ENCODE data around the gene GADD45GIP1.
A peak's percentile ranks its signal among the peaks of the same experiment; 100 is the strongest.

The GADD45GIP1 gene

DNA sequence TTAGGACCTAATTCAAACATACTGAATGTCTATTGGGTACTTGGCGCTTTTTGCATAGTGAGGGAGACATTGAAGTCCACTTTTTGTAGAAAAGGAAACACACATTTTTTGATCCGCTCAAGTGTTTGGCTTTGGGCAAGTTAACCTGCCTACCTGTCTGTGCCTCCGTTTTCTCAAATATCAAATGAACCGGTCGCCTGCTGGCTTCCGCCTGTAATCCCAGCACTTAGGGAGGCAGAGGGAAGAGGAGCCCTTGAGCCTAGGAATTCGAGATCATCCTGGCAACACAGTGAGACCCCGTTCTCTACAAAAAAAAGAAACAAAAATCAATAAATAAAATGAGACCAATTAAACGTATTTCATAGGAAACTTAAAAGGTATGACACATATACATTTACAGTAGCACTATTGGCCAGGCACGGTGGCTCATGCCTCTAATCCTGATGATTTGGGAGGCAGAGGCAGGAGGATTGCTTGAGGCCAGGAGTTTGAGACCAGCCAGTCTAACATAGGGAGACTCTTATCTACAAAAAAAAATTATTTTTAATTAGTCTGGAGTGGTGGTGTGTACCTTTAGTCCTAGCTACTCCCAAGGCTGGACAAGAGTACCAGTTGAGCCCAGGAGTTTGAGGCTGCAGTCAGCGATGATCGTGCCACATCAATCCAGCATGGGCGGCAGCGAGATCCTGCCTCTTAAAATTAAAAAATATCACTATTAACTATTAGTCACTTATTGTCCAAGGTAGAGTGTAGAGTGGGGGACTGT lies 10.1 kb downstream of the GADD45GIP1 start:
- H3K27me3 ChIP-seq (ENCODE audit: insufficient read depth, low read length), result no peaks in the 10 kb centered on the region
- H4K20me1 ChIP-seq (ENCODE audit: insufficient read depth, low read length), result no peaks in the 10 kb centered on the region
- peak overlapping the region; percentile 97 for H3K4me3 ChIP-seq (ENCODE audit: low read depth, low read length, poor library complexity, severe bottlenecking)
- no peak overlapping the region for H2AFZ ChIP-seq (ENCODE audit: low read length)
- H3F3A ChIP-seq (ENCODE audit: insufficient read depth, low read length), result peaks cover 8% of the 10 kb centered on the region
- TF ChIP-seq EZH2 (IDR thresholded peaks at IDR 0.05; ENCODE audit: borderline replicate concordance, low read length), result no peak
- TF ChIP-seq, protein P1, sequence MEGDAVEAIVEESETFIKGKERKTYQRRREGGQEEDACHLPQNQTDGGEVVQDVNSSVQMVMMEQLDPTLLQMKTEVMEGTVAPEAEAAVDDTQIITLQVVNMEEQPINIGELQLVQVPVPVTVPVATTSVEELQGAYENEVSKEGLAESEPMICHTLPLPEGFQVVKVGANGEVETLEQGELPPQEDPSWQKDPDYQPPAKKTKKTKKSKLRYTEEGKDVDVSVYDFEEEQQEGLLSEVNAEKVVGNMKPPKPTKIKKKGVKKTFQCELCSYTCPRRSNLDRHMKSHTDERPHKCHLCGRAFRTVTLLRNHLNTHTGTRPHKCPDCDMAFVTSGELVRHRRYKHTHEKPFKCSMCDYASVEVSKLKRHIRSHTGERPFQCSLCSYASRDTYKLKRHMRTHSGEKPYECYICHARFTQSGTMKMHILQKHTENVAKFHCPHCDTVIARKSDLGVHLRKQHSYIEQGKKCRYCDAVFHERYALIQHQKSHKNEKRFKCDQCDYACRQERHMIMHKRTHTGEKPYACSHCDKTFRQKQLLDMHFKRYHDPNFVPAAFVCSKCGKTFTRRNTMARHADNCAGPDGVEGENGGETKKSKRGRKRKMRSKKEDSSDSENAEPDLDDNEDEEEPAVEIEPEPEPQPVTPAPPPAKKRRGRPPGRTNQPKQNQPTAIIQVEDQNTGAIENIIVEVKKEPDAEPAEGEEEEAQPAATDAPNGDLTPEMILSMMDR (IDR thresholded peaks at IDR 0.05; ENCODE audit: low read length), result no peak
- H3K79me2 ChIP-seq (ENCODE audit: insufficient read depth, low read length), result peaks cover 18% of the 10 kb centered on the region
- H3K4me2 ChIP-seq (ENCODE audit: low read length), result peak overlapping the region; percentile 90
- no peaks in the 10 kb centered on the region for H3K9me2 ChIP-seq (ENCODE audit: low read depth, low read length)
- peaks cover 87% of the 10 kb centered on the region for H3K36me3 ChIP-seq (ENCODE audit: insufficient read depth, low read length)
- peak overlapping the region; percentile 99 for H3K9ac ChIP-seq (ENCODE audit: low read length)
- H3K4me1 ChIP-seq (ENCODE audit: insufficient read depth, low read length, severe bottlenecking), result peaks cover 41% of the 10 kb centered on the region
- H3K27ac ChIP-seq (ENCODE audit: low read depth, low read length, poor library complexity, severe bottlenecking), result peak overlapping the region; percentile 65
- no peaks in the 10 kb centered on the region for H3K9me3 ChIP-seq (ENCODE audit: low read length)

DNA sequence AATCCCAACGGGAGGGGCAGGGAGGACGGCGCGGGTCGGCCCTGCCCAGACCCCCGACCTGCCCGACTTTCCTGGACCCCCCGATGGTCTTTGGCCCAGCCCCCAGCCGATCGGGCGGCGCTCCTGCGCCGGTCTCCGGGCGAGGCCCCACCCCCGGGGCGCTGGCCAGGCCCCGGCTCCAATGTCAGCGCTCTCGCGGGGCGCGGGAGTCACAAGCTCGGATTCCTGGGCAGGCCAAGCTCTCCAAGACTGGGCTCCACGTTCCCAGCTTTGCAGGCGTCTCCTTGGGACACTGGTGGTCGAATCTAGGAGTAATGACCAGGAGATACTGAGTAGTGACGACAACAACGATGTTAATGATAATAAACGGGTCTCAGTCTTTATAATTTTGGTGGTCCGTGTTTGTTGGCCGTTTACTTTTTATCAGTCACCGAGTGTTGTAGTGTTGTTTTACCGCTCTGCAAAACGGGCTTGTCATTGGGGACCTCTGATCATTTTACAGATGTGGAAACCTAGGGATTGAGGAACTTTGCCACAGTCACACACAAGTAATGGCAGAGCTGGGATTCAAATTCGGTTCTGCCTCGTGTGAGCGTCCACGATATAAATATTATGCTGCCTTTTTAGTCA lies 10.8 kb downstream of the GADD45GIP1 start:
- Histone ChIP-seq H3K79me2 (ENCODE audit: insufficient read depth, low read length) (peaks cover 18% of the 10 kb centered on the region), H2AFZ (ENCODE audit: low read length) (no peak overlapping the region), H4K20me1 (ENCODE audit: insufficient read depth, low read length) (no peaks in the 10 kb centered on the region), H3K9me3 (ENCODE audit: low read length) (no peaks in the 10 kb centered on the region), H3F3A (ENCODE audit: insufficient read depth, low read length) (peaks cover 11% of the 10 kb centered on the region), H3K4me1 (ENCODE audit: insufficient read depth, low read length, severe bottlenecking) (peaks cover 48% of the 10 kb centered on the region), H3K27me3 (ENCODE audit: insufficient read depth, low read length) (no peaks in the 10 kb centered on the region), H3K9me2 (ENCODE audit: low read depth, low read length) (no peaks in the 10 kb centered on the region), H3K4me3 (ENCODE audit: low read depth, low read length, poor library complexity, severe bottlenecking) (peak overlapping the region; percentile 97), H3K27ac (ENCODE audit: low read depth, low read length, poor library complexity, severe bottlenecking) (peak overlapping the region; percentile 65), H3K4me2 (ENCODE audit: low read length) (peak overlapping the region; percentile 90), H3K36me3 (ENCODE audit: insufficient read depth, low read length) (peaks cover 87% of the 10 kb centered on the region), H3K9ac (ENCODE audit: low read length) (peak overlapping the region; percentile 99)
- TF ChIP-seq EZH2 (IDR thresholded peaks at IDR 0.05; ENCODE audit: borderline replicate concordance, low read length), result no peak
- TF ChIP-seq, protein P1 (IDR thresholded peaks at IDR 0.05; ENCODE audit: low read length), result no peak

DNA sequence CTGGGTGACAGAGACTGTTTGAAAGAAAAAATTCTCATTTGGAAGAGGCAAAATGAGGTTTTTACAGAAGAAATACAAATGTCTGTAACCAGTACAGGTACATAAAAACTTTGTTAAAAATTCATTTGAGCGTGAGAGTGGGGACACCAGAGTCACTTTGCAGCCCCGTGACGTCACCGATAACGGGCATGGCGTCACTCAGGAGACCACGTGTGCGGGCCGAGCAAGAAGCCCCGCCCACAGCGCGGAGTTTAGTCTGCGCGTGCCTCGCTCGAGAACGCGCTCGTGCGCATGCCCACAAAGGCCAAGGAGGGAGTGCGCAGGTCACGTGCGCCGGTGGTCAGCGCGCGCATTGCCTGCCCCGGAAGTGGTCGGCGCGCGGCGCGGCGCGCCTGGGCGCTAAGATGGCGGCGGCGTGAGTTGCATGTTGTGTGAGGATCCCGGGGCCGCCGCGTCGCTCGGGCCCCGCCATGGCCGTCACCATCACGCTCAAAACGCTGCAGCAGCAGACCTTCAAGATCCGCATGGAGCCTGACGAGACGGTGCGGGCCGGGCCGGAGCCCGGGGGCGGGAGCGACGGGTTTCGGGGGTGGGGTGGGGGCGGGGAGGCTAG lies 11.4 kb downstream of the GADD45GIP1 start, which contains the start of gene RAD23A:
RAD23A (plus strand) TSS at position 384 of the 613 bp plus-strand sequence; CDS start at position 471, 87 bp downstream.
- Histone ChIP-seq H3K9me3 (ENCODE audit: low read length) (no peaks in the 10 kb centered on the region), H3K27me3 (ENCODE audit: insufficient read depth, low read length) (no peaks in the 10 kb centered on the region), H2AFZ (ENCODE audit: low read length) (no peak within 1 kb of the TSS), H3K4me3 (ENCODE audit: low read depth, low read length, poor library complexity, severe bottlenecking) (peak within 1 kb of the TSS; percentile 97), H4K20me1 (ENCODE audit: insufficient read depth, low read length) (no peaks in the 10 kb centered on the region), H3F3A (ENCODE audit: insufficient read depth, low read length) (peaks cover 17% of the 10 kb centered on the region), H3K79me2 (ENCODE audit: insufficient read depth, low read length) (peaks cover 18% of the 10 kb centered on the region), H3K27ac (ENCODE audit: low read depth, low read length, poor library complexity, severe bottlenecking) (peak within 1 kb of the TSS; percentile 78), H3K9me2 (ENCODE audit: low read depth, low read length) (no peaks in the 10 kb centered on the region), H3K4me1 (ENCODE audit: insufficient read depth, low read length, severe bottlenecking) (peaks cover 55% of the 10 kb centered on the region), H3K36me3 (ENCODE audit: insufficient read depth, low read length) (peaks cover 87% of the 10 kb centered on the region), H3K4me2 (ENCODE audit: low read length) (peak within 1 kb of the TSS; percentile 90), H3K9ac (ENCODE audit: low read length) (peak within 1 kb of the TSS; percentile 99)
- no peak for TF ChIP-seq EZH2 (IDR thresholded peaks at IDR 0.05; ENCODE audit: borderline replicate concordance, low read length)
- TF ChIP-seq, protein P1 (IDR thresholded peaks at IDR 0.05; ENCODE audit: low read length), result no peak
